ENCODE measurements around the gene CRTAC1. TPM values are rescaled to one million over a fixed set of nuclear protein-coding genes. Genes with fewer than 3 reads are reported as not detected.

CRTAC1 gene
- total RNA-seq, 1 experiment from 2014 or later, result 0.46 TPM

DNA sequence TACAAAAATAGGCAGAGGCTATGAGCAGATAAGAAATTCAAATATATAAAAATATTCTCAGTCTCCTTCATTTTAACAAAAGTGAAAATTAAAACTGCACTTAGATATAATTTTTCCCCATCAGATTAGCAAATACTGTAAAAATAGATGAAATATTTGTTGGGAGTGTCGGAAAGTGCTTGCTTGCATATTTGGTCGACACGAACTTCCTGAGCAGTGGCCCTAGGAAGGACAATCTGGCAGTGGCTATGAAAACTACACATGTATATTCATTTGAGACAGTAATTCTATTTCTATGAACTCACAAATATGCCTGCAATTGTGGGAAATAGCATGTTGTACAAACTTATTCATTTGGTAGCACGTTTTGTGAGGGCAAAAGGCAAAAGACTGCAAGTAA, 99.4 kb downstream of the CRTAC1 start:
- H4K8ac ChIP-seq (replicated peaks; ENCODE audit: insufficient read length, low read depth, low read length), result no peak overlapping the region
- H3K9me3 ChIP-seq (ENCODE audit: control insufficient read depth, low read depth, low read length), result no peaks in the 10 kb centered on the region
- H3K23ac ChIP-seq (ENCODE audit: insufficient read length, low read depth, low read length), result no peak overlapping the region
- H2BK20ac ChIP-seq (ENCODE audit: low read depth, low read length, poor library complexity, severe bottlenecking), result no peak overlapping the region
- no peak overlapping the region for H2BK15ac ChIP-seq (ENCODE audit: low read depth, low read length)
- no peaks in the 10 kb centered on the region for H3K27me3 ChIP-seq (ENCODE audit: insufficient read depth, low read length)
- H3K4me1 Mint-ChIP-seq, result no peaks in the 10 kb centered on the region
- no peak overlapping the region for H3K4me3 Mint-ChIP-seq
- no peaks in the 10 kb centered on the region for H3K79me2 ChIP-seq (ENCODE audit: insufficient read depth, low read length)
- no peak overlapping the region for H2AK5ac ChIP-seq (ENCODE audit: insufficient read length, low read length)
- WGBS (ENCODE audit: extremely low coverage, insufficient read length, low lambda C conversion rate), result no CpG with 5 or more reads among the region's 4 CpGs
- no peak overlapping the region for H3K4ac ChIP-seq (ENCODE audit: low read depth, low read length)
- H2BK5ac ChIP-seq (ENCODE audit: insufficient read length, low read length), result no peak overlapping the region
- no peak overlapping the region for H3K27ac ChIP-seq (ENCODE audit: insufficient read length, low read depth, low read length)
- no peak for DNase-seq
- no peaks in the 10 kb centered on the region for H3K9me3 Mint-ChIP-seq
- no peak overlapping the region for H3K18ac ChIP-seq (ENCODE audit: insufficient read length, low read depth, low read length)
- no peak overlapping the region for H3K27ac Mint-ChIP-seq
- no peak overlapping the region for H3K14ac ChIP-seq (ENCODE audit: insufficient read depth, low read length)
- H3K79me1 ChIP-seq (ENCODE audit: insufficient read depth, low read depth, low read length, poor library complexity, severe bottlenecking), result no peaks in the 10 kb centered on the region
- no peak overlapping the region for H3K4me2 ChIP-seq (ENCODE audit: insufficient read depth, insufficient read length, low read length)
- no peak overlapping the region for H2BK12ac ChIP-seq (ENCODE audit: insufficient read length, low read depth, low read length)
- H4K91ac ChIP-seq (ENCODE audit: insufficient read length, low read depth, low read length), result no peak overlapping the region
- H4K5ac ChIP-seq (ENCODE audit: insufficient read length, low read depth, low read length), result no peak overlapping the region
- no peaks in the 10 kb centered on the region for H3K36me3 Mint-ChIP-seq (ENCODE audit: insufficient read depth in 1 of 3, low read depth in 3 of 3)
- TF ChIP-seq, protein P1, sequence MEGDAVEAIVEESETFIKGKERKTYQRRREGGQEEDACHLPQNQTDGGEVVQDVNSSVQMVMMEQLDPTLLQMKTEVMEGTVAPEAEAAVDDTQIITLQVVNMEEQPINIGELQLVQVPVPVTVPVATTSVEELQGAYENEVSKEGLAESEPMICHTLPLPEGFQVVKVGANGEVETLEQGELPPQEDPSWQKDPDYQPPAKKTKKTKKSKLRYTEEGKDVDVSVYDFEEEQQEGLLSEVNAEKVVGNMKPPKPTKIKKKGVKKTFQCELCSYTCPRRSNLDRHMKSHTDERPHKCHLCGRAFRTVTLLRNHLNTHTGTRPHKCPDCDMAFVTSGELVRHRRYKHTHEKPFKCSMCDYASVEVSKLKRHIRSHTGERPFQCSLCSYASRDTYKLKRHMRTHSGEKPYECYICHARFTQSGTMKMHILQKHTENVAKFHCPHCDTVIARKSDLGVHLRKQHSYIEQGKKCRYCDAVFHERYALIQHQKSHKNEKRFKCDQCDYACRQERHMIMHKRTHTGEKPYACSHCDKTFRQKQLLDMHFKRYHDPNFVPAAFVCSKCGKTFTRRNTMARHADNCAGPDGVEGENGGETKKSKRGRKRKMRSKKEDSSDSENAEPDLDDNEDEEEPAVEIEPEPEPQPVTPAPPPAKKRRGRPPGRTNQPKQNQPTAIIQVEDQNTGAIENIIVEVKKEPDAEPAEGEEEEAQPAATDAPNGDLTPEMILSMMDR (conservative IDR thresholded peaks at IDR 0.05), result no peak
- no peaks in the 10 kb centered on the region for H3K23me2 ChIP-seq (ENCODE audit: insufficient read length, low read depth, low read length, poor library complexity, severe bottlenecking)
- H3K4me1 ChIP-seq (ENCODE audit: insufficient read depth, low read length), result no peaks in the 10 kb centered on the region
- no peak overlapping the region for H3K56ac ChIP-seq (ENCODE audit: insufficient read length, low read depth, low read length)
- H4K20me1 ChIP-seq (ENCODE audit: control insufficient read depth, insufficient read depth, insufficient read length), result no peaks in the 10 kb centered on the region
- no peak overlapping the region for H2AFZ ChIP-seq (ENCODE audit: low read length)
- no peak overlapping the region for H3K9ac ChIP-seq (ENCODE audit: extremely low read depth, insufficient read length, low read length)
- no peak overlapping the region for H3T11ph ChIP-seq (ENCODE audit: low read length)
- peaks cover 7% of the 10 kb centered on the region for H3K27me3 Mint-ChIP-seq (ENCODE audit: low read depth)
- no peak overlapping the region for H2BK120ac ChIP-seq (ENCODE audit: low read depth, low read length, poor library complexity, severe bottlenecking)

Data from H9 (cell line).